ENCODE data around the gene MOV10L1. TPM values are rescaled to one million over a fixed set of nuclear protein-coding genes. Genes with fewer than 3 reads are reported as not detected.

Gene MOV10L1
- total and polyA plus RNA-seq, 9 of the 15 experiments (the other 6 are each of a cell fraction or from before 2014, with no cell fraction given): 0.06 to 0.43 (median 0.15) TPM

- 0 out of 2 replicates have a peak, but pooled peaks have one; percentile 36 for TF ChIP-seq RBFOX2 (IDR thresholded peaks at IDR 0.05; ENCODE audit: low read depth, low read length)
- no peak for TF ChIP-seq TCF3 (CRISPR knock-in tag; IDR thresholded peaks at IDR 0.05)
- peak; percentile 54 for TF ChIP-seq POLR2A (conservative IDR thresholded peaks at IDR 0.05)
- TF ChIP-seq ZNF175 (CRISPR knock-in tag; IDR thresholded peaks at IDR 0.05; ENCODE audit: low read depth): peak; percentile 30; the same call in 1 of the 2 replicates
These were observed 14.3 kb downstream of the MOV10L1 start (continued) for GRCh38 chr22:50104141-50104544.

GRCh38 chr22:50105208-50106100 lies 15.6 kb downstream of the MOV10L1 start:
- peak overlapping the region; percentile 32; the same call in 1 of the 3 replicates for H3K27ac ChIP-seq (ENCODE audit: extremely low read depth, low read depth, low read length)
- CTCF ChIA-PET (ENCODE audit: low intra/inter-chr PET ratio): no interaction called here
- no peaks in the 10 kb centered on the region for H3K36me3 ChIP-seq (ENCODE audit: control insufficient read depth, insufficient read depth, low read length)
- no peaks in the 10 kb centered on the region for H3K9me1 ChIP-seq (ENCODE audit: control insufficient read depth, insufficient read depth, low read length)
- FAIRE-seq (peak; percentile 93), ATAC-seq (peak; percentile 80), DNase-seq (ENCODE audit: extremely low read depth in 1 of 4, low spot score in 3 of 4) (peak in 2 of 4 experiments; percentile 38 to 64)
- H3K9ac ChIP-seq (ENCODE audit: insufficient read depth in 1 of 2, low read depth in 2 of 2, low read length in 2 of 2): peak overlapping the region; percentile 34 to 36; a peak in 2 of 4 replicates
- no peaks in the 10 kb centered on the region for H3K79me2 ChIP-seq (ENCODE audit: control insufficient read depth, insufficient read depth, low read length)
- BruUV-seq (replicated peaks): no TSS peak
- H3K4me3 ChIP-seq: no peak overlapping the region
- intact Hi-C loops (cut with micrococcal nuclease) (no loop called here), in situ Hi-C loops (cut with MboI) (no loop called here)
- peak overlapping the region; percentile 96 for H2AFZ ChIP-seq (ENCODE audit: low read depth, low read length)
- no peaks in the 10 kb centered on the region for H3K9me3 ChIP-seq (replicated peaks; ENCODE audit: control insufficient read depth, insufficient read depth, low read depth, low read length)
- peak overlapping the region; percentile 80 for H3K4me2 ChIP-seq (ENCODE audit: insufficient read depth, low read length)
- 21% methylated on average over 9 of the region's 9 CpGs for WGBS (ENCODE audit: insufficient coverage, low coverage, missing lambda C conversion rate)
- H4K20me1 ChIP-seq (replicated peaks; ENCODE audit: control insufficient read depth, insufficient read depth, low read length): no peaks in the 10 kb centered on the region
- peaks cover 16 to 18% of the 10 kb centered on the region in 2 experiments; a peak in 3 of 5 replicates for H3K4me1 ChIP-seq (replicated peaks in 1 of 2; ENCODE audit: control insufficient read depth in 2 of 2, insufficient read depth in 2 of 2, low read length in 2 of 2)
- H3K27me3 ChIP-seq (ENCODE audit: control insufficient read depth in 2 of 2, insufficient read depth in 2 of 2, low read length in 2 of 2): no peaks in the 10 kb centered on the region
- POLR2A ChIA-PET: interaction anchor here (0.8 to 4.3 kb wide), 3 partner anchors 12 to 28 kb away, joined by 3 to 26 read pairs (median 3); no protein-coding TSS in a partner anchor
- TF ChIP-seq FOXJ2 (tag; IDR thresholded peaks at IDR 0.05): no peak
- 0 out of 2 replicates have a peak, but pooled peaks have one; percentile 11 for TF ChIP-seq NCOR1 (IDR thresholded peaks at IDR 0.05)
- TF ChIP-seq STAT6 (CRISPR knock-in tag; IDR thresholded peaks at IDR 0.05): no peak
- TF ChIP-seq C11orf30 (IDR thresholded peaks at IDR 0.05; ENCODE audit: low read depth): peak; percentile 93
- no peak for TF ChIP-seq MTA3 (IDR thresholded peaks at IDR 0.05; ENCODE audit: borderline replicate concordance)
- no peak for TF ChIP-seq SRSF1 (IDR thresholded peaks at IDR 0.05; ENCODE audit: low read depth, low read length)
- TF ChIP-seq YY1 (IDR thresholded peaks at IDR 0.05; ENCODE audit: borderline replicate concordance in 1 of 3, control insufficient read depth in 1 of 3, extremely low read depth in 1 of 3, insufficient read depth in 3 of 3, insufficient read length in 1 of 3, insufficient replicate concordance in 2 of 3, low read depth in 1 of 3, low read length in 2 of 3): no peak
- TF ChIP-seq CBFB (CRISPR knock-in tag; IDR thresholded peaks at IDR 0.05): no peak
- no peak for TF ChIP-seq ZNF668 (CRISPR knock-in tag; IDR thresholded peaks at IDR 0.05)
- TF ChIP-seq CBFA2T3 (IDR thresholded peaks at IDR 0.05): peak; percentile 48; the same call in 1 of the 2 replicates
- TF ChIP-seq CBFA2T2 (conservative IDR thresholded peaks at IDR 0.05): 0 out of 2 replicates have a peak, but pooled peaks have one; percentile 33
- no peak for TF ChIP-seq ZNF41 (CRISPR knock-in tag; conservative IDR thresholded peaks at IDR 0.05)
- TF ChIP-seq CREBBP (IDR thresholded peaks at IDR 0.05; ENCODE audit: low read depth, low read length): no peak
- TF ChIP-seq SREBF2 (CRISPR knock-in tag; IDR thresholded peaks at IDR 0.05): no peak
- TF ChIP-seq MBD2 (IDR thresholded peaks at IDR 0.05; ENCODE audit: borderline replicate concordance, low read depth): no peak

All from K562 (cell line).